GM18867 (cell line): ENCODE data around the gene DYNC1I2.
"Not testable (repeated sequence)": the region's sequence is repeated elsewhere in the genome, so short reads cannot be mapped to it uniquely, and the experiment has no call there.

Experiments used
- ATAC-seq: cut with Tn5 transposase; IDR thresholded peaks from one replicate; pipeline ENCODE4 v1.9.1; 2021; ENCODE audit warnings: mild to moderate bottlenecking, moderate library complexity; ENCODE audit not compliant: unreplicated experiment

Gene DYNC1I2

GRCh38 chr2:171771463-171771862, 84.2 kb downstream of the DYNC1I2 start:
- no peak for ATAC-seq

GRCh38 chr2:171772373-171772772, 85.1 kb downstream of the DYNC1I2 start:
- ATAC-seq, result no peak

- ATAC-seq, result not testable (repeated sequence)
Measured at GRCh38 chr2:171774581-171774980, 87.3 kb downstream of the DYNC1I2 start.

- no peak for ATAC-seq
Measured at GRCh38 chr2:171778515-171778914, 91.2 kb downstream of the DYNC1I2 start.

- no peak for ATAC-seq
Measured at GRCh38 chr2:171785450-171785849, 98.2 kb downstream of the DYNC1I2 start.

- no peak for ATAC-seq
Measured at GRCh38 chr2:171787333-171788072, 100.2 kb downstream of the DYNC1I2 start.

- no peak for ATAC-seq
Measured at GRCh38 chr2:171788316-171788993, 101.2 kb downstream of the DYNC1I2 start.

- ATAC-seq, result no peak
Measured at GRCh38 chr2:171789956-171790355, 102.7 kb downstream of the DYNC1I2 start.

- ATAC-seq, result no peak
Measured at GRCh38 chr2:171791361-171791760, 104.1 kb downstream of the DYNC1I2 start.

- ATAC-seq, result no peak
Measured at GRCh38 chr2:171792157-171792556, 104.9 kb downstream of the DYNC1I2 start.

GRCh38 chr2:171792886-171793580, 105.8 kb downstream of the DYNC1I2 start:
- ATAC-seq, result no peak

- peak; percentile 51 for ATAC-seq
Measured at GRCh38 chr2:171793691-171794678, 106.7 kb downstream of the DYNC1I2 start.

GRCh38 chr2:171794918-171795317, 107.6 kb downstream of the DYNC1I2 start:
- no peak for ATAC-seq
